Endothelial cell of umbilical vein (primary cell): Measurements from ENCODE around the gene EML4. TPM values are rescaled to one million over a fixed set of nuclear protein-coding genes. Genes with fewer than 3 reads are reported as not detected.

Source experiments
- BruUV-seq: library from RNA; stranded (reverse); fragments of 400-500 nt; replicated peaks from 2 replicates; lab custom pipeline; 2021; lab: Mats Ljungman, UMichigan
- CTCF ChIA-PET: fragments of 300-600, 350-600 bp; sonication (Branson Sonifier 250); formaldehyde crosslinking; loops from one replicate; lab custom pipeline; 2021; ENCODE audit warnings: antibody characterized with exemption, inconsistent platforms; lab: Charles Lee
- POLR2A ChIA-PET: fragments of 300-600, 350-600 bp; sonication (Branson Sonifier 250); formaldehyde crosslinking; loops from one replicate; lab custom pipeline; 2021; ENCODE audit warnings: antibody characterized with exemption, inconsistent platforms; lab: Charles Lee
- DNase-seq: peaks from one replicate; pipeline ENCODE4 v3.0.0-alpha.2; 2011; ENCODE audit warnings: low read depth, low spot score
- FAIRE-seq: peaks from 2 replicates; lab custom pipeline; 2011; peaks lifted over from hg19 to GRCh38; lab: Jason Lieb, UNC
- H2AFZ ChIP-seq: 2 replicates; pipeline ENCODE4 v1.6.0; 2012; ENCODE audit warnings: low read depth, low read length, control low read depth, inconsistent platforms
- H3K27ac ChIP-seq: 2 replicates; pipeline ENCODE4 v1.5.1; 2011; ENCODE audit warnings: low read depth, mild to moderate bottlenecking, control low read depth, low read length, moderate library complexity; ENCODE audit not compliant: insufficient read depth
- H3K27me3 ChIP-seq, 2 experiments: 2 replicates each; pipeline versions ENCODE4 v1.6.0 to v1.6.1; 2011; ENCODE audit warnings: low read length in 2 of 2, mixed read lengths in 1 of 2; ENCODE audit not compliant: control insufficient read depth in 2 of 2, insufficient read depth in 2 of 2
- H3K36me3 ChIP-seq, 2 experiments: 2 replicates in 1 of 2; 3 replicates in 1 of 2; pipeline ENCODE4 v1.5.1; 2011; ENCODE audit warnings: low read length in 2 of 2, mild to moderate bottlenecking in 1 of 2, moderate library complexity in 1 of 2; ENCODE audit not compliant: control insufficient read depth in 2 of 2, insufficient read depth in 2 of 2; ENCODE audit errors: extremely low read depth in 1 of 2
- H3K4me1 ChIP-seq: 3 replicates; pipeline ENCODE4 v1.5.1; 2011; ENCODE audit warnings: mild to moderate bottlenecking, low read length; ENCODE audit not compliant: control insufficient read depth, insufficient read depth; ENCODE audit errors: extremely low read depth
- H3K4me2 ChIP-seq: 2 replicates; pipeline ENCODE4 v1.6.1; 2011; ENCODE audit warnings: low read length, control low read depth, mixed read lengths; ENCODE audit not compliant: insufficient read depth
- H3K4me3 ChIP-seq, 3 experiments: fragments of 200-600 bp in 1 of 3; sonication (generic), shearing (Covaris generic) in 1 of 3; replicated peaks in 1 of 3; 2 replicates each; pipeline ENCODE4 v1.5.1; 2011 to 2016; ENCODE audit warnings: control low read depth in 3 of 3, low read length in 3 of 3, mild to moderate bottlenecking in 2 of 3, inconsistent platforms in 1 of 3, low read depth in 1 of 3, moderate library complexity in 1 of 3; ENCODE audit not compliant: insufficient read depth in 1 of 3
- H3K79me2 ChIP-seq: 2 replicates; pipeline ENCODE4 v1.6.0; 2012; ENCODE audit warnings: low read length, inconsistent platforms; ENCODE audit not compliant: control insufficient read depth, insufficient read depth
- H3K9ac ChIP-seq: replicated peaks from 2 replicates; pipeline ENCODE3; 2011; ENCODE audit warnings: low read length, control low read depth; ENCODE audit not compliant: insufficient read depth; ENCODE audit errors: extremely low read depth
- H3K9me1 ChIP-seq: replicated peaks from 3 replicates; pipeline ENCODE4 v1.6.0; 2011; ENCODE audit warnings: mild to moderate bottlenecking, low read length; ENCODE audit not compliant: control insufficient read depth, insufficient read depth; ENCODE audit errors: extremely low read depth
- H3K9me3 ChIP-seq: replicated peaks from 2 replicates; pipeline ENCODE4 v1.5.1; 2012; ENCODE audit warnings: low read length, inconsistent platforms; ENCODE audit not compliant: control insufficient read depth, insufficient read depth
- H4K20me1 ChIP-seq: replicated peaks from 2 replicates; pipeline ENCODE3; 2011; ENCODE audit warnings: mild to moderate bottlenecking, low read length; ENCODE audit not compliant: control insufficient read depth, insufficient read depth; ENCODE audit errors: extremely low read depth
- FOS ChIP-seq: IDR thresholded peaks from 2 replicates; pipeline ENCODE4 v1.6.1; 2011; ENCODE audit warnings: mild to moderate bottlenecking, low read length, moderate library complexity, borderline replicate concordance; ENCODE audit not compliant: insufficient read depth
- GATA2 ChIP-seq: IDR thresholded peaks from 2 replicates; pipeline ENCODE4 v1.7.0; 2011; ENCODE audit warnings: low read depth, mild to moderate bottlenecking, moderate library complexity, mixed read lengths, low read length; ENCODE audit not compliant: insufficient read length, insufficient read depth
- JUN ChIP-seq: IDR thresholded peaks from 2 replicates; pipeline ENCODE4 v1.6.1; 2011; ENCODE audit warnings: borderline replicate concordance, low read depth; ENCODE audit not compliant: insufficient read length, insufficient read depth
- MYC ChIP-seq: IDR thresholded peaks from one replicate; pipeline ENCODE4 v1.6.1; 2011; ENCODE audit warnings: mild to moderate bottlenecking, low read depth, low read length
- POLR2A ChIP-seq: IDR thresholded peaks from 2 replicates; pipeline ENCODE4 v1.6.1; 2012; ENCODE audit warnings: low read depth, mild to moderate bottlenecking, control low read depth, low read length
- POLR2AphosphoS5 ChIP-seq: IDR thresholded peaks from 2 replicates; pipeline ENCODE4 v1.6.1; 2012; ENCODE audit warnings: low read depth, mild to moderate bottlenecking, control low read depth, low read length, moderate library complexity; ENCODE audit not compliant: insufficient read depth
- dilution Hi-C: fragments of 300-500 bp; cut with MboI; formaldehyde crosslinking; loops from one replicate; pipeline ENCODE4 v1.15.0; 2019; ENCODE audit warnings: low sequenced_read_pairs; ENCODE audit not compliant: extremely low pct_ligation_motif_present
- intact Hi-C: fragments of 100-400 bp; cut with micrococcal nuclease; formaldehyde crosslinking; loops from one replicate; pipeline ENCODE4 v1.10.0; 2022
- polyA plus RNA-seq, 4 experiments: library from polyadenylated mRNA; depleted of rRNA in 3 of 4; stranded (reverse) in 3 of 4; unstranded in 1 of 4; fragments of >200 nt; gene quantifications; 2 replicates each; pipeline versions ENCODE4 v1.2.1 to v1.2.3, GENCODE V29; 2011 to 2012; ENCODE audit warnings: missing spikeins in 1 of 4
- total RNA-seq: library from RNA; stranded (reverse); gene quantifications from 2 replicates; pipeline ENCODE4 v1.2.3, GENCODE V29; 2021
- TF ChIP-seq, protein P1 (sequence below), 2 donors: IDR thresholded peaks; 1 replicate in 1 of 2; 2 replicates in 1 of 2; pipeline ENCODE4 v1.5.1; 2011; ENCODE audit warnings: low read length in 2 of 2, mild to moderate bottlenecking in 2 of 2, moderate library complexity in 2 of 2, control low read depth in 1 of 2, inconsistent platforms in 1 of 2, low read depth in 1 of 2; ENCODE audit not compliant: insufficient read depth in 1 of 2; ENCODE audit errors: extremely low read depth in 1 of 2
- TF ChIP-seq, protein P2 (sequence below): IDR thresholded peaks from 2 replicates; pipeline ENCODE4 v1.6.1; 2011; ENCODE audit not compliant: insufficient read depth, insufficient read length

EML4 gene
- total and polyA plus RNA-seq, 2 donors (not counting 3 experiments of a cell fraction or from before 2014, with no cell fraction given): 13.3 to 32.0 TPM

DNA sequence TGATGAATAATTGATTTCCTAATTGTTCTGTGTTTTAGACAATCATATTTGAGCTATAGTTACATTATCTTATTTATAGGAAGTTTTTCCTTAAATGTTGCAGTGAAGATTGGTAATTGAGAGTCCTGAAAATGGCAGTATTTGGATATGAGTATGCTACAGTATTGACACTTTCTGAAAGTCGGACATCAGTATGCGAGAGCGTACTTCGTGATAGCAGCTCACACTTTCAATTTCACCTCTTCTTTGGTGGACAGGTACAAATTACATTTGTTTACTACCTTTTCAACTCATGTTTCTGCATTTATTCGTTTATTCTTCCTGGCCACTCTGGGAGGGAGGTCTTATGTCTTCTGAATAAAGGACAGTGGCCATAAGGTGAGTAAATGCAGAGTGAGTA is 38.7 kb downstream of the EML4 start:
- no peak for TF ChIP-seq JUN
- no peak for TF ChIP-seq POLR2AphosphoS5
- TF ChIP-seq, protein P1, sequence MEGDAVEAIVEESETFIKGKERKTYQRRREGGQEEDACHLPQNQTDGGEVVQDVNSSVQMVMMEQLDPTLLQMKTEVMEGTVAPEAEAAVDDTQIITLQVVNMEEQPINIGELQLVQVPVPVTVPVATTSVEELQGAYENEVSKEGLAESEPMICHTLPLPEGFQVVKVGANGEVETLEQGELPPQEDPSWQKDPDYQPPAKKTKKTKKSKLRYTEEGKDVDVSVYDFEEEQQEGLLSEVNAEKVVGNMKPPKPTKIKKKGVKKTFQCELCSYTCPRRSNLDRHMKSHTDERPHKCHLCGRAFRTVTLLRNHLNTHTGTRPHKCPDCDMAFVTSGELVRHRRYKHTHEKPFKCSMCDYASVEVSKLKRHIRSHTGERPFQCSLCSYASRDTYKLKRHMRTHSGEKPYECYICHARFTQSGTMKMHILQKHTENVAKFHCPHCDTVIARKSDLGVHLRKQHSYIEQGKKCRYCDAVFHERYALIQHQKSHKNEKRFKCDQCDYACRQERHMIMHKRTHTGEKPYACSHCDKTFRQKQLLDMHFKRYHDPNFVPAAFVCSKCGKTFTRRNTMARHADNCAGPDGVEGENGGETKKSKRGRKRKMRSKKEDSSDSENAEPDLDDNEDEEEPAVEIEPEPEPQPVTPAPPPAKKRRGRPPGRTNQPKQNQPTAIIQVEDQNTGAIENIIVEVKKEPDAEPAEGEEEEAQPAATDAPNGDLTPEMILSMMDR (IDR thresholded peaks at IDR 0.05; ENCODE audit: extremely low read depth in 1 of 2, insufficient read depth in 1 of 2, low read depth in 1 of 2, low read length in 2 of 2): no peak
- TF ChIP-seq GATA2: no peak
- no peak for TF ChIP-seq POLR2A
- no peak for TF ChIP-seq MYC
- TF ChIP-seq, protein P2, sequence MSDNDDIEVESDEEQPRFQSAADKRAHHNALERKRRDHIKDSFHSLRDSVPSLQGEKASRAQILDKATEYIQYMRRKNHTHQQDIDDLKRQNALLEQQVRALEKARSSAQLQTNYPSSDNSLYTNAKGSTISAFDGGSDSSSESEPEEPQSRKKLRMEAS: no peak
- TF ChIP-seq FOS: no peak
- Histone ChIP-seq H3K4me2 (no peak overlapping the region), H3K36me3 (no peaks in the 10 kb centered on the region), H3K27ac (no peak overlapping the region), H3K9ac (no peak overlapping the region), H3K9me3 (no peaks in the 10 kb centered on the region), H3K9me1 (no peaks in the 10 kb centered on the region), H3K4me1 (no peaks in the 10 kb centered on the region), H2AFZ (no peak overlapping the region), H3K79me2 (no peaks in the 10 kb centered on the region), H4K20me1 (no peaks in the 10 kb centered on the region), H3K27me3 (no peaks in the 10 kb centered on the region), H3K4me3 (no peak overlapping the region)
- ChIA-PET POLR2A (no interaction called here), CTCF (no interaction called here)
- no peak for FAIRE-seq
- intact Hi-C loops (no loop called here), dilution Hi-C loops (no loop called here)
- no peak for DNase-seq
- no TSS peak for BruUV-seq
